IPS-15b (cell line): ENCODE results near the gene CDK6.
"Not testable (repeated sequence)": the region's sequence is repeated elsewhere in the genome, so short reads cannot be mapped to it uniquely, and the experiment has no call there.

ENCODE experiments used
- H3K27me3 ChIP-seq: one replicate; pipeline ENCODE4 v1.6.1; 2013; ENCODE audit warnings: low read length; ENCODE audit not compliant: control insufficient read depth, insufficient read depth
- H3K36me3 ChIP-seq: one replicate; pipeline ENCODE4 v1.6.1; 2013; ENCODE audit warnings: low read length; ENCODE audit not compliant: control insufficient read depth, insufficient read depth
- H3K4me1 ChIP-seq: one replicate; pipeline ENCODE4 v1.6.1; 2013; ENCODE audit warnings: mild to moderate bottlenecking, low read length; ENCODE audit not compliant: control insufficient read depth, insufficient read depth
- H3K4me3 ChIP-seq: one replicate; pipeline ENCODE4 v1.5.1; 2013; ENCODE audit warnings: low read depth, low read length
- H3K9ac ChIP-seq: one replicate; pipeline ENCODE4 v1.6.1; 2013; ENCODE audit warnings: low read depth, mild to moderate bottlenecking, low read length
- H3K9me3 ChIP-seq: one replicate; pipeline ENCODE4 v1.6.1; 2013; ENCODE audit warnings: mild to moderate bottlenecking, low read length; ENCODE audit not compliant: control insufficient read depth, insufficient read depth

CDK6 gene

GRCh38 chr7:92836489-92836999 lies at the start of gene CDK6:
TSS of gene CDK6 (minus strand) at chr7:92836573. CDS start at chr7:92833323, 3,250 bp downstream.
- H3K27me3 ChIP-seq = peaks cover 12% of the 10 kb centered on the region
- peak within 1 kb of the TSS; percentile 51 for H3K9ac ChIP-seq
- no peaks in the 10 kb centered on the region for H3K36me3 ChIP-seq
- no peaks in the 10 kb centered on the region for H3K9me3 ChIP-seq
- H3K4me1 ChIP-seq = no peaks in the 10 kb centered on the region
- peak within 1 kb of the TSS; percentile 92 for H3K4me3 ChIP-seq

GRCh38 chr7:92886039-92886438 lies 49.7 kb upstream of the CDK6 start:
- not testable (repeated sequence) for H3K4me1 ChIP-seq, H3K4me3 ChIP-seq, H3K9ac ChIP-seq, H3K9me3 ChIP-seq, H3K36me3 ChIP-seq, H3K27me3 ChIP-seq

- Histone ChIP-seq H3K9ac (no peak overlapping the region), H3K27me3 (no peaks in the 10 kb centered on the region), H3K36me3 (no peaks in the 10 kb centered on the region), H3K4me3 (no peak overlapping the region), H3K4me1 (no peaks in the 10 kb centered on the region), H3K9me3 (no peaks in the 10 kb centered on the region)
Observed at GRCh38 chr7:92884218-92884617, 47.8 kb upstream of the CDK6 start.

GRCh38 chr7:92882760-92883159 lies 46.4 kb upstream of the CDK6 start:
- no peak overlapping the region for H3K9ac ChIP-seq
- no peaks in the 10 kb centered on the region for H3K9me3 ChIP-seq
- H3K36me3 ChIP-seq = no peaks in the 10 kb centered on the region
- H3K4me3 ChIP-seq = no peak overlapping the region
- H3K27me3 ChIP-seq = no peaks in the 10 kb centered on the region
- no peaks in the 10 kb centered on the region for H3K4me1 ChIP-seq

GRCh38 chr7:92881091-92881485 lies 44.7 kb upstream of the CDK6 start:
- Histone ChIP-seq H3K9me3 (no peaks in the 10 kb centered on the region), H3K27me3 (no peaks in the 10 kb centered on the region), H3K36me3 (no peaks in the 10 kb centered on the region), H3K4me3 (no peak overlapping the region), H3K9ac (no peak overlapping the region), H3K4me1 (peaks cover 2% of the 10 kb centered on the region)

- Histone ChIP-seq H3K9me3 (no peaks in the 10 kb centered on the region), H3K9ac (no peak overlapping the region), H3K4me1 (peaks cover 2% of the 10 kb centered on the region), H3K27me3 (no peaks in the 10 kb centered on the region), H3K36me3 (no peaks in the 10 kb centered on the region), H3K4me3 (no peak overlapping the region)
Observed at GRCh38 chr7:92880212-92881090, 44.1 kb upstream of the CDK6 start.

GRCh38 chr7:92877367-92877766 lies 41.0 kb upstream of the CDK6 start:
- no peaks in the 10 kb centered on the region for H3K36me3 ChIP-seq
- no peaks in the 10 kb centered on the region for H3K9me3 ChIP-seq
- no peak overlapping the region for H3K4me3 ChIP-seq
- no peaks in the 10 kb centered on the region for H3K27me3 ChIP-seq
- no peak overlapping the region for H3K9ac ChIP-seq
- H3K4me1 ChIP-seq = peaks cover 2% of the 10 kb centered on the region

GRCh38 chr7:92876836-92877235 lies 40.5 kb upstream of the CDK6 start:
- Histone ChIP-seq H3K4me1 (peaks cover 2% of the 10 kb centered on the region), H3K9ac (no peak overlapping the region), H3K27me3 (no peaks in the 10 kb centered on the region), H3K4me3 (no peak overlapping the region), H3K9me3 (no peaks in the 10 kb centered on the region), H3K36me3 (no peaks in the 10 kb centered on the region)

- Histone ChIP-seq H3K9me3 (no peaks in the 10 kb centered on the region), H3K9ac (no peak overlapping the region), H3K36me3 (no peaks in the 10 kb centered on the region), H3K27me3 (no peaks in the 10 kb centered on the region), H3K4me1 (peaks cover 2% of the 10 kb centered on the region), H3K4me3 (no peak overlapping the region)
Observed at GRCh38 chr7:92875719-92876118, 39.3 kb upstream of the CDK6 start.

- Histone ChIP-seq H3K27me3 (no peaks in the 10 kb centered on the region), H3K4me1 (peaks cover 2% of the 10 kb centered on the region), H3K9me3 (no peaks in the 10 kb centered on the region), H3K4me3 (no peak overlapping the region), H3K36me3 (no peaks in the 10 kb centered on the region), H3K9ac (no peak overlapping the region)
Observed at GRCh38 chr7:92875173-92875572, 38.8 kb upstream of the CDK6 start.

GRCh38 chr7:92874567-92874966 lies 38.2 kb upstream of the CDK6 start:
- H3K4me3 ChIP-seq = no peak overlapping the region
- H3K27me3 ChIP-seq = no peaks in the 10 kb centered on the region
- peaks cover 2% of the 10 kb centered on the region for H3K4me1 ChIP-seq
- H3K9ac ChIP-seq = no peak overlapping the region
- H3K36me3 ChIP-seq = no peaks in the 10 kb centered on the region
- no peaks in the 10 kb centered on the region for H3K9me3 ChIP-seq

- no peak overlapping the region for H3K4me3 ChIP-seq
Observed at GRCh38 chr7:92873776-92874175, 37.4 kb upstream of the CDK6 start.

More at GRCh38 chr7:92873776-92874175, 37.4 kb upstream of the CDK6 start:
- H3K36me3 ChIP-seq = no peaks in the 10 kb centered on the region
- no peaks in the 10 kb centered on the region for H3K27me3 ChIP-seq
- H3K9ac ChIP-seq = no peak overlapping the region
- H3K4me1 ChIP-seq = peaks cover 2% of the 10 kb centered on the region
- no peaks in the 10 kb centered on the region for H3K9me3 ChIP-seq
